HCT116 (cell line): ENCODE data around the gene SLC6A8. TPM values are rescaled to one million over a fixed set of nuclear protein-coding genes. Genes with fewer than 3 reads are reported as not detected.

Experiments
- ATAC-seq: fragments of 200-7000 bp; cut with Tn5 transposase; 2 replicates; pipeline ENCODE4 v1.9.1; 2020; ENCODE audit warnings: mild to moderate bottlenecking, moderate library complexity
- BruUV-seq: library from RNA; stranded (reverse); fragments of 400-500 nt; replicated peaks from 2 replicates; lab custom pipeline; 2021; lab: Mats Ljungman, UMichigan
- CTCF ChIA-PET: fragments of 300-600 bp; sonication (Branson Sonifier 250); formaldehyde crosslinking; loops from one replicate; lab custom pipeline; 2021; ENCODE audit warnings: antibody characterized with exemption; lab: Charles Lee
- POLR2A ChIA-PET: fragments of 300-600, 350-600 bp; sonication (Branson Sonifier 250); formaldehyde crosslinking; loops from one replicate; lab custom pipeline; 2021; ENCODE audit warnings: antibody characterized with exemption; lab: Charles Lee
- RAD21 ChIA-PET, 2 experiments: fragments of 300-600 bp; sonication (Branson Sonifier 250); formaldehyde crosslinking; loops; one replicate each; lab custom pipeline; 2023; ENCODE audit warnings: low total read pairs in 2 of 2; ENCODE audit not compliant: uncharacterized antibody in 2 of 2, unreplicated experiment in 2 of 2, low non-redundant PET in 1 of 2; lab: Charles Lee
- DNase-seq: peaks from one replicate; pipeline ENCODE4 v3.0.0-alpha.2; 2010; ENCODE audit warnings: low read depth, low spot score
- H2AFZ ChIP-seq: fragments of 200-600 bp; shearing (Covaris generic), sonication (generic); 2 replicates; pipeline ENCODE4 v1.6.1; 2017; ENCODE audit warnings: low read depth, mixed run types, mixed read lengths, antibody characterized with exemption, low read length; ENCODE audit not compliant: poor library complexity, severe bottlenecking
- H3K27ac ChIP-seq: 2 replicates; pipeline ENCODE4 v1.5.1; 2012; ENCODE audit warnings: low read depth, low read length
- H3K27me3 ChIP-seq: fragments of 200-600 bp; sonication (generic); 2 replicates; pipeline ENCODE4 v1.6.1; 2016; ENCODE audit warnings: mixed run types, low read length, mixed read lengths; ENCODE audit not compliant: insufficient read depth
- H3K36me3 ChIP-seq, 2 experiments: fragments of 200-500 bp in 1 of 2; fragments of 200-600 bp in 1 of 2; sonication (Bioruptor generic) in 1 of 2; sonication (generic) in 1 of 2; 2 replicates each; pipeline versions ENCODE4 v1.5.1 to v1.6.1; 2014 to 2016; ENCODE audit warnings: low read length in 2 of 2, inconsistent platforms in 1 of 2, mixed read lengths in 1 of 2, mixed run types in 1 of 2; ENCODE audit not compliant: insufficient read depth in 2 of 2, control insufficient read depth in 1 of 2
- H3K4me1 ChIP-seq, 2 experiments: fragments of 200-600 bp in 1 of 2; sonication (generic) in 1 of 2; 2 replicates each; pipeline versions ENCODE4 v1.5.1 to v1.6.1; 2012 to 2017; ENCODE audit warnings: low read length in 2 of 2, inconsistent platforms in 1 of 2, mild to moderate bottlenecking in 1 of 2, mixed read lengths in 1 of 2, mixed run types in 1 of 2, moderate library complexity in 1 of 2; ENCODE audit not compliant: insufficient read depth in 2 of 2, control insufficient read depth in 1 of 2
- H3K4me2 ChIP-seq: fragments of 200-600 bp; sonication (generic); 2 replicates; pipeline ENCODE4 v1.6.1; 2017; ENCODE audit warnings: mixed run types, low read length, mixed read lengths
- H3K4me3 ChIP-seq, 2 experiments: fragments of 200-600 bp in 1 of 2; sonication (generic) in 1 of 2; replicated peaks in 1 of 2; 2 replicates each; pipeline ENCODE4 v1.5.1; 2011 to 2016; ENCODE audit warnings: low read length in 2 of 2, control low read depth in 1 of 2, low read depth in 1 of 2, mild to moderate bottlenecking in 1 of 2, mixed read lengths in 1 of 2, mixed run types in 1 of 2
- H3K79me2 ChIP-seq: fragments of 200-600 bp; sonication (generic); 2 replicates; pipeline ENCODE4 v1.6.1; 2017; ENCODE audit warnings: mild to moderate bottlenecking, mixed run types, low read length, moderate library complexity, mixed read lengths; ENCODE audit not compliant: insufficient read depth
- H3K9ac ChIP-seq: fragments of 200-600 bp; sonication (generic); 2 replicates; pipeline ENCODE4 v1.6.1; 2016; ENCODE audit warnings: low read length, mixed read lengths
- H3K9me2 ChIP-seq: fragments of 200-600 bp; sonication (generic), shearing (Covaris generic); 2 replicates; pipeline ENCODE4 v1.6.1; 2017; ENCODE audit warnings: mixed run types, mild to moderate bottlenecking, moderate library complexity; ENCODE audit not compliant: insufficient read depth
- H3K9me3 ChIP-seq, 2 experiments: fragments of 200-500 bp in 1 of 2; fragments of 200-600 bp in 1 of 2; sonication (Bioruptor generic) in 1 of 2; sonication (generic) in 1 of 2; 2 replicates each; pipeline ENCODE4 v1.6.1; 2014 to 2017; ENCODE audit warnings: low read length in 2 of 2, mixed read lengths in 2 of 2, inconsistent platforms in 1 of 2, low read depth in 1 of 2, mild to moderate bottlenecking in 1 of 2, mixed run types in 1 of 2, moderate library complexity in 1 of 2; ENCODE audit not compliant: control insufficient read depth in 1 of 2, insufficient read depth in 1 of 2
- H4K20me1 ChIP-seq: fragments of 200-600 bp; sonication (generic), shearing (Covaris generic); 2 replicates; pipeline ENCODE4 v1.6.1; 2017; ENCODE audit warnings: mixed run types, mild to moderate bottlenecking, moderate library complexity; ENCODE audit not compliant: insufficient read depth
- CEBPB ChIP-seq: IDR thresholded peaks from 2 replicates; pipeline ENCODE4 v1.6.1; 2012; ENCODE audit warnings: low read depth
- EGR1 ChIP-seq: IDR thresholded peaks from 2 replicates; pipeline ENCODE4 v1.6.1; 2012; ENCODE audit warnings: low read depth
- ELF1 ChIP-seq: IDR thresholded peaks from 2 replicates; pipeline ENCODE4 v1.6.1; 2012; ENCODE audit warnings: low read depth, borderline replicate concordance
- EZH2 ChIP-seq: fragments of 200-600 bp; sonication (generic); IDR thresholded peaks from 2 replicates; pipeline ENCODE4 v1.6.1; 2017; ENCODE audit warnings: antibody characterized with exemption, mixed run types
- FOSL1 ChIP-seq: IDR thresholded peaks from 2 replicates; pipeline ENCODE4 v1.6.1; 2012; ENCODE audit warnings: low read depth
- POLR2AphosphoS5 ChIP-seq: IDR thresholded peaks from 2 replicates; pipeline ENCODE4 v1.6.1; 2011; ENCODE audit warnings: mild to moderate bottlenecking, low read depth, low read length, moderate library complexity
- SP1 ChIP-seq: IDR thresholded peaks from 2 replicates; pipeline ENCODE4 v1.6.1; 2012; ENCODE audit warnings: low read depth
- intact Hi-C: fragments of 100-400 bp; cut with micrococcal nuclease; formaldehyde crosslinking; loops from 2 replicates; pipeline ENCODE4 v1.10.0; 2022
- total RNA-seq: library from RNA; stranded (reverse); gene quantifications from one replicate; pipeline ENCODE4 v1.2.1, GENCODE V29; 2021; ENCODE audit not compliant: unreplicated experiment
- TF ChIP-seq, protein P1 (sequence below): IDR thresholded peaks from 2 replicates; pipeline ENCODE4 v1.6.1; 2012
- TF ChIP-seq, protein P2 (sequence below), 3 experiments: fragments of 200-600 bp in 1 of 3; sonication (generic) in 1 of 3; IDR thresholded peaks in 2 of 3; conservative IDR thresholded peaks in 1 of 3; 2 replicates each; pipeline ENCODE4 v1.5.1; 2012 to 2017; ENCODE audit warnings: low read depth in 2 of 3, low read length in 2 of 3, antibody characterized with exemption in 1 of 3, borderline replicate concordance in 1 of 3, control low read depth in 1 of 3, mild to moderate bottlenecking in 1 of 3, mixed read lengths in 1 of 3, mixed run types in 1 of 3, moderate library complexity in 1 of 3; ENCODE audit not compliant: insufficient read depth in 1 of 3
- TF ChIP-seq, protein P3 (sequence below): IDR thresholded peaks from 2 replicates; pipeline ENCODE4 v1.6.1; 2012; ENCODE audit warnings: low read depth

Gene SLC6A8
- total RNA-seq, 1 experiment from 2014 or later: 101 TPM

- Histone ChIP-seq H3K27ac (no peak overlapping the region), H3K4me3 (no peak overlapping the region), H3K27me3 (no peaks in the 10 kb centered on the region), H3K9me3 (no peaks in the 10 kb centered on the region), H3K36me3 (no peaks in the 10 kb centered on the region), H4K20me1 (no peaks in the 10 kb centered on the region), H3K9ac (no peak overlapping the region), H3K4me1 (no peaks in the 10 kb centered on the region), H3K4me2 (no peak overlapping the region), H3K9me2 (no peaks in the 10 kb centered on the region), H2AFZ (no peak overlapping the region), H3K79me2 (no peaks in the 10 kb centered on the region)
- intact Hi-C loops: no loop called here
- RAD21 ChIA-PET: no interaction called here
- no TSS peak for BruUV-seq
- POLR2A ChIA-PET: no interaction called here
- no peak for ATAC-seq
- CTCF ChIA-PET: no interaction called here
- no peak for DNase-seq
- TF ChIP-seq, protein P1, sequence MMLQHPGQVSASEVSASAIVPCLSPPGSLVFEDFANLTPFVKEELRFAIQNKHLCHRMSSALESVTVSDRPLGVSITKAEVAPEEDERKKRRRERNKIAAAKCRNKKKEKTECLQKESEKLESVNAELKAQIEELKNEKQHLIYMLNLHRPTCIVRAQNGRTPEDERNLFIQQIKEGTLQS: no peak
- no peak for TF ChIP-seq FOSL1
- no peak for TF ChIP-seq SP1
- no peak for TF ChIP-seq EZH2
- no peak for TF ChIP-seq POLR2AphosphoS5
- TF ChIP-seq EGR1: no peak
- TF ChIP-seq, protein P2, sequence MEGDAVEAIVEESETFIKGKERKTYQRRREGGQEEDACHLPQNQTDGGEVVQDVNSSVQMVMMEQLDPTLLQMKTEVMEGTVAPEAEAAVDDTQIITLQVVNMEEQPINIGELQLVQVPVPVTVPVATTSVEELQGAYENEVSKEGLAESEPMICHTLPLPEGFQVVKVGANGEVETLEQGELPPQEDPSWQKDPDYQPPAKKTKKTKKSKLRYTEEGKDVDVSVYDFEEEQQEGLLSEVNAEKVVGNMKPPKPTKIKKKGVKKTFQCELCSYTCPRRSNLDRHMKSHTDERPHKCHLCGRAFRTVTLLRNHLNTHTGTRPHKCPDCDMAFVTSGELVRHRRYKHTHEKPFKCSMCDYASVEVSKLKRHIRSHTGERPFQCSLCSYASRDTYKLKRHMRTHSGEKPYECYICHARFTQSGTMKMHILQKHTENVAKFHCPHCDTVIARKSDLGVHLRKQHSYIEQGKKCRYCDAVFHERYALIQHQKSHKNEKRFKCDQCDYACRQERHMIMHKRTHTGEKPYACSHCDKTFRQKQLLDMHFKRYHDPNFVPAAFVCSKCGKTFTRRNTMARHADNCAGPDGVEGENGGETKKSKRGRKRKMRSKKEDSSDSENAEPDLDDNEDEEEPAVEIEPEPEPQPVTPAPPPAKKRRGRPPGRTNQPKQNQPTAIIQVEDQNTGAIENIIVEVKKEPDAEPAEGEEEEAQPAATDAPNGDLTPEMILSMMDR (IDR thresholded peaks at IDR 0.05 in 2 of 3, conservative IDR thresholded peaks at IDR 0.05 in 1 of 3; ENCODE audit: borderline replicate concordance in 1 of 3, insufficient read depth in 1 of 3, low read depth in 2 of 3, low read length in 2 of 3): no peak
- no peak for TF ChIP-seq ELF1
- no peak for TF ChIP-seq CEBPB
- TF ChIP-seq, protein P3, sequence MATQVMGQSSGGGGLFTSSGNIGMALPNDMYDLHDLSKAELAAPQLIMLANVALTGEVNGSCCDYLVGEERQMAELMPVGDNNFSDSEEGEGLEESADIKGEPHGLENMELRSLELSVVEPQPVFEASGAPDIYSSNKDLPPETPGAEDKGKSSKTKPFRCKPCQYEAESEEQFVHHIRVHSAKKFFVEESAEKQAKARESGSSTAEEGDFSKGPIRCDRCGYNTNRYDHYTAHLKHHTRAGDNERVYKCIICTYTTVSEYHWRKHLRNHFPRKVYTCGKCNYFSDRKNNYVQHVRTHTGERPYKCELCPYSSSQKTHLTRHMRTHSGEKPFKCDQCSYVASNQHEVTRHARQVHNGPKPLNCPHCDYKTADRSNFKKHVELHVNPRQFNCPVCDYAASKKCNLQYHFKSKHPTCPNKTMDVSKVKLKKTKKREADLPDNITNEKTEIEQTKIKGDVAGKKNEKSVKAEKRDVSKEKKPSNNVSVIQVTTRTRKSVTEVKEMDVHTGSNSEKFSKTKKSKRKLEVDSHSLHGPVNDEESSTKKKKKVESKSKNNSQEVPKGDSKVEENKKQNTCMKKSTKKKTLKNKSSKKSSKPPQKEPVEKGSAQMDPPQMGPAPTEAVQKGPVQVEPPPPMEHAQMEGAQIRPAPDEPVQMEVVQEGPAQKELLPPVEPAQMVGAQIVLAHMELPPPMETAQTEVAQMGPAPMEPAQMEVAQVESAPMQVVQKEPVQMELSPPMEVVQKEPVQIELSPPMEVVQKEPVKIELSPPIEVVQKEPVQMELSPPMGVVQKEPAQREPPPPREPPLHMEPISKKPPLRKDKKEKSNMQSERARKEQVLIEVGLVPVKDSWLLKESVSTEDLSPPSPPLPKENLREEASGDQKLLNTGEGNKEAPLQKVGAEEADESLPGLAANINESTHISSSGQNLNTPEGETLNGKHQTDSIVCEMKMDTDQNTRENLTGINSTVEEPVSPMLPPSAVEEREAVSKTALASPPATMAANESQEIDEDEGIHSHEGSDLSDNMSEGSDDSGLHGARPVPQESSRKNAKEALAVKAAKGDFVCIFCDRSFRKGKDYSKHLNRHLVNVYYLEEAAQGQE: no peak
Observed at GRCh38 chrX:153740631-153741222, 53.0 kb downstream of the SLC6A8 start.
